IPS-18c (cell line): ENCODE data around the gene CNIH4.
"Not testable (repeated sequence)": the region's sequence is repeated elsewhere in the genome, so short reads cannot be mapped to it uniquely, and the experiment has no call there.

Experiments used
- H3K4me3 ChIP-seq: 2 replicates; pipeline ENCODE4 v1.7.0; 2013; ENCODE audit warnings: low read depth, mild to moderate bottlenecking, low read length, moderate library complexity; ENCODE audit not compliant: insufficient read depth
- H3K9me3 ChIP-seq: one replicate; pipeline ENCODE4 v1.6.1; 2013; ENCODE audit warnings: mild to moderate bottlenecking, low read length, moderate library complexity; ENCODE audit not compliant: control insufficient read depth, insufficient read depth

CNIH4 gene

DNA sequence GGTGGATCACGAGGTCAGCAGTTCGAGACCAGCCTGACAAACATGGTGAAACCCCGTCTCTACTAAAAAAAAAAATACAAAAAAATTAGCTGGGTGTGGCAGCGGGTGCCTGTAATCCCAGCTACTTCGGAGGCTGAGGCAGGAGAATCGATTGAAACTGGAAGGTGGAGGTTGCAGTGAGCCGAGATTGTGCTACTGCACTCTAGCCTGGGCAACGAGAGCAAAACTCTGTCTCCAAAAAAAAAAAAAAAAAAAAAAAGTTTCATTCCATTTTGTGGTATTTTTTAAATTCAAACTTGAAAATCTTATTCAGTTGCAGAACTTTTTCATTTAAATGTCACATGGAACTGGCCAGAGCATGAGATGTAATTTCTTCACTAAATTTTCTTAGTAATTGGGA is 70.2 kb downstream of the CNIH4 start:
- not testable (repeated sequence) for H3K4me3 ChIP-seq, H3K9me3 ChIP-seq

DNA sequence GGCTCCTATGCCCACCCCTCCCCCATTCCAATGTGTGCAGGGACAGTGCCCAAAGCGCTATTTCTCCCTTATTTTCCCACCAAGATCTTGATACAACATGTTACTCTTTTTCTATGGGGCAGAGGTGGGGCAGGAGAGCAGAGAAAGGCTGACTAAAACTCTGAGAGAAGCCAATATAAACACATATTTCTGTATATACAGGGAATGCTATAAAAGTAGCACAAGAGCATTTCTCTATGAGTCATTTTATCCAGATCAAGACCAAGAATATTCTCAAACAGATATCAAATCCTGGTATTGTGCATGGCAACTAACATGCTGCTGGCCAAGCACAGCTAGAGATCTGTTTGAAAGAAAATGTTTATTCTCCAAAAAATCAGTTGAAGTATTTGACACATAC is 70.7 kb downstream of the CNIH4 start:
- H3K9me3 ChIP-seq: no peaks in the 10 kb centered on the region

DNA sequence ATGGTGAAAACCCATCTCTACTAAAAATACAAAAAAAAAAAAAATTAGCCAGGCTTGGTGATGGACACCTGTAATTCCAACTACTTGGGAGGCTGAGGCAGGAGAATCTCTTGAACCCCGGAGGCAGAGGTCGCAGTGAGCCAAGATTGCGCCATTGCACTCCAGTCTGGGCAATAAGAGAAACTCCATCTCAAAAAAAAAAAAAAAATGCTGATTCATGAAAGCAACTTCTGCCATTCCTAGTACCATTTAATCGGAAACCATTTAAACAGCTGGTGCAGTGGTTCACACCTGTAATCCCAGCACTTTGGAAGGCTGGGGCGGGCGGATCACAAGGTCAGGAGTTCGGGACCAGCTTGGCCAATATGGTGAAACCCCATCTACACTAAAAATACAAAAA is 72.0 kb downstream of the CNIH4 start:
- not testable (repeated sequence) for H3K4me3 ChIP-seq, H3K9me3 ChIP-seq

More for the DNA sequence above, 70.7 kb downstream of the CNIH4 start:
- H3K4me3 ChIP-seq: no peak overlapping the region
